CD4-positive, alpha-beta T cell (primary cell): ENCODE results near the gene CAMSAP1. TPM values are rescaled to one million over a fixed set of nuclear protein-coding genes. Genes with fewer than 3 reads are reported as not detected.
"Not testable (repeated sequence)": the region's sequence is repeated elsewhere in the genome, so short reads cannot be mapped to it uniquely, and the experiment has no call there.

Experiments used
- ATAC-seq: fragments of 200-7000 bp; cut with Tn5 transposase; one replicate; pipeline ENCODE4 v1.10.0; 2022; ENCODE audit warnings: mild to moderate bottlenecking; ENCODE audit not compliant: poor library complexity
- CTCF ChIA-PET: fragments of 350-600 bp; sonication (Branson Sonifier 250); formaldehyde crosslinking; loops from one replicate; lab custom pipeline; 2021; ENCODE audit warnings: antibody characterized with exemption, inconsistent platforms; lab: Charles Lee
- POLR2A ChIA-PET: fragments of 350-600 bp; sonication (Branson Sonifier 250); formaldehyde crosslinking; loops from one replicate; lab custom pipeline; 2021; ENCODE audit warnings: antibody characterized with exemption, inconsistent platforms; lab: Charles Lee
- DNase-seq, 14 experiments: peaks; one replicate each; pipeline ENCODE4 v3.0.0-alpha.2; 2013 to 2020; ENCODE audit warnings: mixed read lengths in 2 of 14
- H3K27ac ChIP-seq, 2 donors: one replicate each; pipeline versions ENCODE4 v1.5.1 to v1.7.0; 2013; ENCODE audit warnings: low read length in 2 of 2, low read depth in 1 of 2, mild to moderate bottlenecking in 1 of 2
- H3K27me3 ChIP-seq, 2 experiments: 1 replicate in 1 of 2; 2 replicates in 1 of 2; pipeline versions ENCODE4 v1.6.1 to v1.7.0; 2013; ENCODE audit warnings: low read length in 2 of 2, control low read depth in 1 of 2, mild to moderate bottlenecking in 1 of 2, moderate library complexity in 1 of 2; ENCODE audit not compliant: insufficient read depth in 2 of 2, control insufficient read depth in 1 of 2
- H3K36me3 ChIP-seq: one replicate; pipeline ENCODE4 v1.6.1; 2013; ENCODE audit warnings: low read length, control low read depth; ENCODE audit not compliant: insufficient read depth
- H3K4me1 ChIP-seq: one replicate; pipeline ENCODE4 v1.6.1; 2013; ENCODE audit warnings: low read length, control low read depth; ENCODE audit not compliant: insufficient read depth
- H3K4me3 ChIP-seq: one replicate; pipeline ENCODE4 v1.5.1; 2013; ENCODE audit warnings: mild to moderate bottlenecking, low read length, moderate library complexity
- H3K9me3 ChIP-seq, 2 experiments: 1 replicate in 1 of 2; 2 replicates in 1 of 2; pipeline versions ENCODE4 v1.6.1 to v1.7.0; 2013; ENCODE audit warnings: low read length in 2 of 2, mild to moderate bottlenecking in 2 of 2, control low read depth in 1 of 2, moderate library complexity in 1 of 2; ENCODE audit not compliant: control insufficient read depth in 1 of 2, insufficient read depth in 1 of 2
- H3K27ac Mint-ChIP-seq: one replicate; pipeline ENCODE4 v1.8.0; 2020; ENCODE audit warnings: mixed read lengths
- H3K27me3 Mint-ChIP-seq: one replicate; pipeline ENCODE4 v1.8.0; 2021; ENCODE audit warnings: mixed read lengths
- H3K36me3 Mint-ChIP-seq: one replicate; pipeline ENCODE4 v1.8.0; 2021; ENCODE audit warnings: low read depth, mixed read lengths
- H3K4me1 Mint-ChIP-seq: one replicate; pipeline ENCODE4 v1.8.0; 2021; ENCODE audit warnings: low read depth, mixed read lengths
- H3K4me3 Mint-ChIP-seq: one replicate; pipeline ENCODE4 v1.8.0; 2020; ENCODE audit warnings: mild to moderate bottlenecking, mixed read lengths
- H3K9me3 Mint-ChIP-seq: one replicate; pipeline ENCODE4 v1.8.0; 2020; ENCODE audit warnings: mixed read lengths
- intact Hi-C, 2 experiments: fragments of 100-400 bp; cut with DNase I in 1 of 2; cut with micrococcal nuclease in 1 of 2; formaldehyde crosslinking; loops; one replicate each; pipeline versions ENCODE4 v1.15.1 to v1.9.0; 2023 to 2025; cut with DNase I, micrococcal nuclease
- total RNA-seq, 174 experiments: library from RNA in 2 of 174; stranded (reverse) in 2 of 174; gene quantifications; one replicate each; pipeline ENCODE4 v1.2.3 and lab custom pipeline; 2021 to 2026
- TF ChIP-seq, protein P1 (sequence below): fragments of 200-600 bp; IDR thresholded peaks from one replicate; pipeline ENCODE4 v1.8.0; 2022; ENCODE audit warnings: antibody characterized with exemption, mild to moderate bottlenecking

Gene CAMSAP1
- total RNA-seq, 2 experiments from 2014 or later: 16.8 to 18.2 TPM

DNA sequence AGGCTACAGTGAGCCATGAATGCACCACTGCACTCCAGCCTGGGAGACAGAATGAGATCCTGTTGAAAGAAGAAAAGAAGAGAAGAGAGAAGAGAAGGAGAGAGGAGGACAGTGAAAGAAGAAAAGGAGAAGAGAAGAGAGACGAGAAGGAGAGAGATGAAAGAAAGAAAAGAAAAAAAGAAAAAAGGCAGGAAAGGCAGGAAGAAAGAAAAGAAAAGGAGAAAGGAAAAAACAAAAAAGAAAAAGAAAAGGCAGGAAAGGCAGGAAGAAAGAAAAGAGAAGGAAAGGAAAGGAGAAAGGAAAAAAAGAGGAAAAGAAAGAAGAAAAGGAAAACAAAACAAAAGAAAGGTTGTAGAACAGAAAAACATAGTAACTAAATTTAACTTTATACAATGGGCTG is 14.2 kb downstream of the CAMSAP1 start:
- ATAC-seq (no peak), DNase-seq (no peak)
- ChIA-PET POLR2A (no interaction called here), CTCF (no interaction called here)
- Histone ChIP-seq H3K36me3 (no peaks in the 10 kb centered on the region), H3K9me3 (no peaks in the 10 kb centered on the region), H3K27me3 (no peaks in the 10 kb centered on the region), H3K4me1 (peaks cover 35% of the 10 kb centered on the region), H3K27ac (no peak overlapping the region), H3K4me3 (no peak overlapping the region)
- TF ChIP-seq, protein P1, sequence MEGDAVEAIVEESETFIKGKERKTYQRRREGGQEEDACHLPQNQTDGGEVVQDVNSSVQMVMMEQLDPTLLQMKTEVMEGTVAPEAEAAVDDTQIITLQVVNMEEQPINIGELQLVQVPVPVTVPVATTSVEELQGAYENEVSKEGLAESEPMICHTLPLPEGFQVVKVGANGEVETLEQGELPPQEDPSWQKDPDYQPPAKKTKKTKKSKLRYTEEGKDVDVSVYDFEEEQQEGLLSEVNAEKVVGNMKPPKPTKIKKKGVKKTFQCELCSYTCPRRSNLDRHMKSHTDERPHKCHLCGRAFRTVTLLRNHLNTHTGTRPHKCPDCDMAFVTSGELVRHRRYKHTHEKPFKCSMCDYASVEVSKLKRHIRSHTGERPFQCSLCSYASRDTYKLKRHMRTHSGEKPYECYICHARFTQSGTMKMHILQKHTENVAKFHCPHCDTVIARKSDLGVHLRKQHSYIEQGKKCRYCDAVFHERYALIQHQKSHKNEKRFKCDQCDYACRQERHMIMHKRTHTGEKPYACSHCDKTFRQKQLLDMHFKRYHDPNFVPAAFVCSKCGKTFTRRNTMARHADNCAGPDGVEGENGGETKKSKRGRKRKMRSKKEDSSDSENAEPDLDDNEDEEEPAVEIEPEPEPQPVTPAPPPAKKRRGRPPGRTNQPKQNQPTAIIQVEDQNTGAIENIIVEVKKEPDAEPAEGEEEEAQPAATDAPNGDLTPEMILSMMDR: no peak
- intact Hi-C loops: no loop called here
- no peaks in the 10 kb centered on the region for H3K36me3 Mint-ChIP-seq
- H3K4me1 Mint-ChIP-seq: peaks cover 73% of the 10 kb centered on the region
- no peak overlapping the region for H3K4me3 Mint-ChIP-seq
- H3K27ac Mint-ChIP-seq: peak overlapping the region; percentile 4
- no peaks in the 10 kb centered on the region for H3K27me3 Mint-ChIP-seq
- H3K9me3 Mint-ChIP-seq: no peaks in the 10 kb centered on the region

DNA sequence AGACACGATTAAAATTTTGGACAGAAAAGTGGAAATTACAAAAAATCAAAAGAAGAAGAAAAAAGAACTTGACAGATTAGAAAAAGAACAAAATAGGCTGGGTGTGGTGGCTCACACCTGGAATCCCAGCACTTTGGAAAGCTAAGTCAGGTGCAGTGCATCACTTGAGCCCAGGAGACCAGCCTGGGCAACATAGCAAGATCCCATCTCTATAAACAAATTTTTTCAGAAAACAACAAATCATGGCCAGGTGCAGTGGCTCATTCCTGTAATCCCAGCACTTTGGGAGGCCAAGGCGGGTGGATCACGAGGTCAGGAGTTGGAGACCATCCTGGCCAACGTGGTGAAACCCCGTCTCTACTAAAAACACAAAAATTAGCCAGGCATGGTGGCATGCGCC is 15.0 kb downstream of the CAMSAP1 start:
- H3K27me3 ChIP-seq, ATAC-seq, H3K27me3 Mint-ChIP-seq, H3K36me3 ChIP-seq, DNase-seq, H3K27ac Mint-ChIP-seq, H3K36me3 Mint-ChIP-seq, intact Hi-C loops, H3K4me3 Mint-ChIP-seq, H3K4me3 ChIP-seq, POLR2A ChIA-PET, H3K9me3 Mint-ChIP-seq, CTCF ChIA-PET, H3K27ac ChIP-seq, H3K9me3 ChIP-seq: not testable (repeated sequence)
- H3K4me1 Mint-ChIP-seq: peaks cover 73% of the 10 kb centered on the region
- H3K4me1 ChIP-seq: peaks cover 43% of the 10 kb centered on the region

DNA sequence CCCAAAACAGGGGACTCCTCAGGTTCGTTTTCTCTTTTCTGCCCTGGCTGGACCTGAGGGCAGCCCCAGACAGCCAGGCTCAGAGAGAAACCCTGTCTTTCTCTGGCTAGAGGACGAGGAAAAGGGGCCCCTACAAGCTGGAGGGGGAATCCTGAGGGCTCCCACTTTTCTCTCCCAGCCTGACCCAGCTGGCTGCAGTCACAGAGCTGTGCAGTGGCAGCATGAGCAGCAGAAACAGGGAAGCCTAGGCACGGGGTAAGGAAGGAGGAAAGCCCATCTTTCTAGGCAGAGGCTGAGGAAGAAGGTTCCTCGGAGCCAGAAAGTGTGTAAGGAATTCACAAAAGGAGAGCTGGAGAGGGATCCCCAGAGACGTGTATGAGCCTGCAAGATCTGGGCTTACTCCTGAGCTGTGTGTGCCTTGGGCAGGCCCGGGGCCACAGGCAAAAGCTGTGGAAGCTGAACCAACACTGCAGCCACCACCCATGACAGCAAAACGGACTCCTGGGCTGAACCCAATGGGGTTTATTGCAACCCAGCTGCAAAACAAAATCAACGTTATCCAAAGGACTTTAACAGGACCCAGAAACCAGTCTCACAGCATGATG is 16.2 kb downstream of the CAMSAP1 start:
- no peaks in the 10 kb centered on the region for H3K27me3 ChIP-seq
- H3K27ac ChIP-seq: no peak overlapping the region
- Mint-ChIP-seq H3K4me1 (peaks cover 75% of the 10 kb centered on the region), H3K4me3 (no peak overlapping the region), H3K27me3 (no peaks in the 10 kb centered on the region), H3K36me3 (peaks cover 5% of the 10 kb centered on the region), H3K27ac (no peak overlapping the region), H3K9me3 (no peaks in the 10 kb centered on the region)
- no peak for DNase-seq
- no peak overlapping the region for H3K4me3 ChIP-seq
- H3K4me1 ChIP-seq: peaks cover 55% of the 10 kb centered on the region
- no peaks in the 10 kb centered on the region for H3K9me3 ChIP-seq
- TF ChIP-seq, protein P1: no peak
- ATAC-seq: no peak
- ChIA-PET CTCF (no interaction called here), POLR2A (no interaction called here)
- no peaks in the 10 kb centered on the region for H3K36me3 ChIP-seq
- intact Hi-C loops: no loop called here
